IMR-90 (cell line): ENCODE results near the gene TTC9. TPM values are rescaled to one million over a fixed set of nuclear protein-coding genes. Genes with fewer than 3 reads are reported as not detected.
"Not testable (repeated sequence)": the region's sequence is repeated elsewhere in the genome, so short reads cannot be mapped to it uniquely, and the experiment has no call there.

Experiments
- ATAC-seq: fragments of 200-7000 bp; cut with Tn5 transposase; 2 replicates; pipeline ENCODE4 v1.9.1; 2020; ENCODE audit warnings: low read depth, mild to moderate bottlenecking, moderate library complexity
- BruUV-seq: library from RNA; stranded (reverse); fragments of 400-500 nt; replicated peaks from 2 replicates; lab custom pipeline; 2021; lab: Mats Ljungman, UMichigan
- CTCF ChIA-PET: fragments of 300-600 bp; formaldehyde crosslinking; extraction: SDS; loops from one replicate; lab custom pipeline; 2021; ENCODE audit warnings: antibody characterized with exemption; lab: Yijun Ruan, JAX
- POLR2A ChIA-PET: fragments of 300-600 bp; sonication (Branson Sonifier 250); formaldehyde crosslinking; loops from one replicate; lab custom pipeline; 2022; ENCODE audit warnings: antibody characterized with exemption; ENCODE audit not compliant: unreplicated experiment; lab: Charles Lee
- DNase-seq: peaks from one replicate; pipeline ENCODE4 v3.0.0; 2013
- H2AFZ ChIP-seq: replicated peaks from 2 replicates; pipeline ENCODE3; 2013; ENCODE audit warnings: low read length, mild to moderate bottlenecking; ENCODE audit not compliant: poor library complexity
- H2AK5ac ChIP-seq: 2 replicates; pipeline ENCODE4 v1.6.1; 2013; ENCODE audit warnings: low read depth, low read length, inconsistent platforms
- H2AK9ac ChIP-seq: replicated peaks from 2 replicates; pipeline ENCODE3; 2013; ENCODE audit warnings: mild to moderate bottlenecking, low read depth, low read length, moderate library complexity; ENCODE audit not compliant: poor library complexity
- H2BK120ac ChIP-seq: 2 replicates; pipeline ENCODE4 v1.6.1; 2013; ENCODE audit warnings: low read depth, low read length, inconsistent platforms
- H2BK15ac ChIP-seq: 3 replicates; pipeline ENCODE4 v1.6.1; 2013; ENCODE audit warnings: low read depth, low read length, inconsistent platforms
- H2BK20ac ChIP-seq: 2 replicates; pipeline ENCODE4 v1.6.1; 2013; ENCODE audit warnings: low read depth, mild to moderate bottlenecking, inconsistent platforms, low read length, moderate library complexity
- H2BK5ac ChIP-seq: 2 replicates; pipeline ENCODE4 v1.6.1; 2013; ENCODE audit warnings: mild to moderate bottlenecking, low read depth, low read length, inconsistent platforms; ENCODE audit not compliant: poor library complexity, severe bottlenecking
- H3K14ac ChIP-seq: replicated peaks from 2 replicates; pipeline ENCODE4 v1.6.1; 2013; ENCODE audit warnings: low read depth, low read length, inconsistent platforms
- H3K18ac ChIP-seq: 2 replicates; pipeline ENCODE4 v1.6.1; 2013; ENCODE audit warnings: low read depth, low read length, control low read depth
- H3K23ac ChIP-seq: 2 replicates; pipeline ENCODE4 v1.6.1; 2013; ENCODE audit warnings: low read depth, low read length, inconsistent platforms
- H3K27ac ChIP-seq: 2 replicates; pipeline ENCODE4 v1.5.1; 2013; ENCODE audit warnings: mild to moderate bottlenecking, control low read depth, low read length; ENCODE audit not compliant: insufficient read depth
- H3K27me3 ChIP-seq: 2 replicates; pipeline ENCODE4 v1.6.1; 2013; ENCODE audit warnings: low read length; ENCODE audit not compliant: control insufficient read depth, insufficient read depth
- H3K36me3 ChIP-seq: 2 replicates; pipeline ENCODE4 v1.6.1; 2013; ENCODE audit warnings: low read length, mixed read lengths; ENCODE audit not compliant: control insufficient read depth, insufficient read depth
- H3K4ac ChIP-seq: 2 replicates; pipeline ENCODE4 v1.6.1; 2013; ENCODE audit warnings: low read depth, low read length, inconsistent platforms
- H3K4me1 ChIP-seq: 2 replicates; pipeline ENCODE4 v1.6.1; 2013; ENCODE audit warnings: low read length, mixed read lengths; ENCODE audit not compliant: control insufficient read depth, insufficient read depth
- H3K4me2 ChIP-seq: 2 replicates; pipeline ENCODE4 v1.6.1; 2013; ENCODE audit warnings: low read depth, mild to moderate bottlenecking, control low read depth, low read length, moderate library complexity
- H3K4me3 ChIP-seq: 2 replicates; pipeline ENCODE4 v1.5.1; 2013; ENCODE audit warnings: low read depth, mild to moderate bottlenecking, control low read depth, low read length, moderate library complexity; ENCODE audit not compliant: insufficient read depth
- H3K56ac ChIP-seq: 2 replicates; pipeline ENCODE4 v1.6.1; 2013; ENCODE audit warnings: low read length, inconsistent platforms; ENCODE audit not compliant: insufficient read depth; ENCODE audit errors: extremely low read depth
- H3K79me1 ChIP-seq, 2 experiments: 2 replicates each; pipeline ENCODE4 v1.6.1; 2013; ENCODE audit warnings: low read length in 2 of 2, inconsistent platforms in 1 of 2, low read depth in 1 of 2
- H3K9ac ChIP-seq: 2 replicates; pipeline ENCODE4 v1.6.1; 2013; ENCODE audit warnings: low read depth, low read length, control low read depth
- H3K9me1 ChIP-seq: 2 replicates; pipeline ENCODE4 v1.6.1; 2013; ENCODE audit warnings: low read length, inconsistent platforms; ENCODE audit not compliant: insufficient read depth
- H3K9me3 ChIP-seq: 2 replicates; pipeline ENCODE4 v1.6.1; 2013; ENCODE audit warnings: low read length; ENCODE audit not compliant: control insufficient read depth, insufficient read depth
- H4K20me1 ChIP-seq: 2 replicates; pipeline ENCODE4 v1.6.1; 2013; ENCODE audit warnings: low read length, inconsistent platforms; ENCODE audit not compliant: insufficient read depth
- H4K5ac ChIP-seq: 2 replicates; pipeline ENCODE4 v1.6.1; 2013; ENCODE audit warnings: mild to moderate bottlenecking, low read depth, low read length, control low read depth
- H4K8ac ChIP-seq, 2 experiments: 2 replicates each; pipeline ENCODE4 v1.6.1; 2013; ENCODE audit warnings: low read depth in 2 of 2, low read length in 2 of 2, control low read depth in 1 of 2, inconsistent platforms in 1 of 2
- H4K91ac ChIP-seq: 2 replicates; pipeline ENCODE4 v1.6.1; 2013; ENCODE audit warnings: low read depth, low read length, inconsistent platforms; ENCODE audit not compliant: insufficient read depth
- SMC3 ChIP-seq: fragments of 150-350 bp; IDR thresholded peaks from 2 replicates; pipeline ENCODE4 v1.6.1; 2016; ENCODE audit warnings: low read depth, mild to moderate bottlenecking, antibody characterized with exemption, low read length, moderate library complexity
- WGBS, 2 experiments: methylation state at CpG; one replicate each; pipeline versions ENCODE4 v1.1.5 to v1.1.7; 2013; ENCODE audit warnings: missing lambda C conversion rate in 2 of 2; ENCODE audit not compliant: insufficient read length in 1 of 2; ENCODE audit errors: extremely low coverage in 2 of 2; 5-methylcytosine and 5-hydroxymethylcytosine counted together
- dilution Hi-C: fragments of 300-500 bp; cut with HindIII; formaldehyde crosslinking; loops from one replicate; pipeline ENCODE4 v1.14.3; 2018; ENCODE audit warnings: low sequenced_read_pairs; ENCODE audit not compliant: unreplicated experiment
- in situ Hi-C: fragments of 300-500 bp; cut with MboI; formaldehyde crosslinking; loops from 3 replicates; pipeline ENCODE4 v1.14.3; 2019; ENCODE audit warnings: low sequenced_read_pairs, inconsistent platforms, mixed read lengths
- intact Hi-C: fragments of 100-400 bp; cut with micrococcal nuclease; formaldehyde crosslinking; loops from 2 replicates; pipeline ENCODE4 v1.10.0; 2022
- polyA plus RNA-seq, 3 experiments: library from polyadenylated mRNA; depleted of rRNA; stranded (reverse); fragments of >200 nt; gene quantifications; 2 replicates each; pipeline ENCODE4 v1.2.3, GENCODE V29; 2012; ENCODE audit warnings: low replicate concordance in 1 of 3
- total RNA-seq: library from RNA; depleted of rRNA; stranded (reverse); fragments of >200 nt; gene quantifications from 2 replicates; pipeline ENCODE4 v1.2.3, GENCODE V29; 2012

The TTC9 gene
- total and polyA plus RNA-seq, 2 of the 4 experiments (the other 2 are of a cell fraction) = 0.02 TPM; not detected in 1

- in situ Hi-C loops (no loop called here), dilution Hi-C loops (no loop called here), intact Hi-C loops (no loop called here)
- H3K27ac ChIP-seq = no peak overlapping the region
- H2BK15ac ChIP-seq = no peak overlapping the region
- no peaks in the 10 kb centered on the region for H4K20me1 ChIP-seq
- ChIA-PET CTCF (no interaction called here), POLR2A (no interaction called here)
- H3K36me3 ChIP-seq = no peaks in the 10 kb centered on the region
- TF ChIP-seq SMC3 = no peak
- H4K91ac ChIP-seq = no peak overlapping the region
- no peak overlapping the region for H3K14ac ChIP-seq
- H3K4ac ChIP-seq = no peak overlapping the region
- no peaks in the 10 kb centered on the region for H3K9me1 ChIP-seq
- no peak overlapping the region for H2AK9ac ChIP-seq
- H3K27me3 ChIP-seq = peaks cover 7% of the 10 kb centered on the region
- no peak overlapping the region for H2BK5ac ChIP-seq
- H4K5ac ChIP-seq = no peak overlapping the region
- DNase-seq = no peak
- H3K4me2 ChIP-seq = no peak overlapping the region
- no peak overlapping the region for H2AFZ ChIP-seq
- H3K4me3 ChIP-seq = no peak overlapping the region
- WGBS, 2 experiments = no CpG with 5 or more reads among the region's 3 CpGs
- H2BK120ac ChIP-seq = no peak overlapping the region
- H4K8ac ChIP-seq = no peak overlapping the region
- no peak overlapping the region for H3K56ac ChIP-seq
- no peaks in the 10 kb centered on the region for H3K4me1 ChIP-seq
- H2AK5ac ChIP-seq = no peak overlapping the region
- BruUV-seq = no TSS peak
- H3K18ac ChIP-seq = no peak overlapping the region
- H3K23ac ChIP-seq = no peak overlapping the region
- no peaks in the 10 kb centered on the region for H3K79me1 ChIP-seq
- H3K9me3 ChIP-seq = no peaks in the 10 kb centered on the region
- no peak for ATAC-seq
- no peak overlapping the region for H2BK20ac ChIP-seq
- no peak overlapping the region for H3K9ac ChIP-seq
These were observed 60.4 kb downstream of the TTC9 start for GRCh38 chr14:70702161-70702560.

- intact Hi-C loops, in situ Hi-C loops: not testable (repeated sequence)
- no CpG with 5 or more reads among the region's 1 CpG for WGBS, 2 experiments
These were observed 62.0 kb downstream of the TTC9 start for GRCh38 chr14:70703621-70704168.

More at GRCh38 chr14:70703621-70704168, 62.0 kb downstream of the TTC9 start:
- POLR2A ChIA-PET, H3K56ac ChIP-seq, H3K4me1 ChIP-seq, H2BK5ac ChIP-seq, H2BK15ac ChIP-seq, H2BK20ac ChIP-seq, H4K5ac ChIP-seq, H2AK5ac ChIP-seq, H3K14ac ChIP-seq, dilution Hi-C loops, H4K91ac ChIP-seq, H3K23ac ChIP-seq, H3K36me3 ChIP-seq, H3K9ac ChIP-seq, BruUV-seq, H3K18ac ChIP-seq, H4K8ac ChIP-seq, H3K4me3 ChIP-seq, H3K4ac ChIP-seq, H3K4me2 ChIP-seq, DNase-seq, H2AFZ ChIP-seq, H2BK120ac ChIP-seq, H3K27ac ChIP-seq, H2AK9ac ChIP-seq, H3K27me3 ChIP-seq, H3K9me1 ChIP-seq, CTCF ChIA-PET, ATAC-seq, H3K9me3 ChIP-seq, H4K20me1 ChIP-seq, H3K79me1 ChIP-seq: not testable (repeated sequence)
